HG02981 (cell line): ENCODE data around the gene PTPRM.

ENCODE experiments used
- ATAC-seq: cut with Tn5 transposase; IDR thresholded peaks from one replicate; pipeline ENCODE4 v1.9.1; 2021; ENCODE audit warnings: mild to moderate bottlenecking, moderate library complexity; ENCODE audit not compliant: unreplicated experiment

PTPRM gene

GRCh38 chr18:8197499-8197898, 630.4 kb downstream of the PTPRM start:
- no peak for ATAC-seq

- no peak for ATAC-seq
Measured at GRCh38 chr18:8207996-8208395, 640.9 kb downstream of the PTPRM start.

- ATAC-seq = no peak
Measured at GRCh38 chr18:8208716-8209115, 641.6 kb downstream of the PTPRM start.

DNA sequence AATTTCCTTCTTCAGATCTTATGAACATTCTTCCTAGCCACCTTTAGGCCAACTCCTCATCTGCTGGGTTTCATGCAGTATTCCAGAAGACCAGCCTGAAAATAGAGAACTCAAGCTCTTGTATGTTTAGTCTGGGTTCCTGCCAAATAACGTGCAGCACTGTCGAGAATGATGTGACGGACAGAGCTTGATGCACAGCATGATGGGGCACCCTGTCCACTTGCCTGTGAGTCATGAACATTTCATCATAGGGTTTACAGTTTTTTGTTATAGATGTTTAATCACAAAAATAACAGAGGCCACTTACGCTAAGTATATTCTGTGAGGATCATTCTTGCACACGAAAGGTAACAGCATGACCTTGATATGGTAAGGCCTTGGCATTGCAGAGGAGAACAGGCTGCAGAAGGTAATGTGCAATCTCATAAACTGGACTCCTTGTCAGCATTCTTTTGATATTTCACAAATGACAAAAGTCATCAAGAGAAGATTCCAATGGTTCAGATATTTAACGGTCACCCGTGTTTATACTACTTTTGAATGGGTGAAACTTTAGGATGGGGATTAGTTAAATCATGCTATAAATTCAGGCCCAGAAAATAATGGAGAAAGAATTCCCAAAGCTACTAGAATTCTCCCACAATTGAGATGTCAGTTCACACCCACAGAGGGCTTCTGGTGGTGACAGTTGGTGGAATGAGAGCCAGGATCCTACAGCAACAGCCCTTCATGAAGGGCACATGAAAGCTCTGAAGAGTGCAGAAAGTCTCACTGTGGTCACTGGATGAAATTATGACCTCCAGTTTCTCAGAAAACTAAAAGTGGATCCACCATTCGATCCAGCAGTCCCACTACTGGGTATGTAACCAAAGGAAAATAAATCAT, 646.0 kb downstream of the PTPRM start:
- ATAC-seq = no peak

DNA sequence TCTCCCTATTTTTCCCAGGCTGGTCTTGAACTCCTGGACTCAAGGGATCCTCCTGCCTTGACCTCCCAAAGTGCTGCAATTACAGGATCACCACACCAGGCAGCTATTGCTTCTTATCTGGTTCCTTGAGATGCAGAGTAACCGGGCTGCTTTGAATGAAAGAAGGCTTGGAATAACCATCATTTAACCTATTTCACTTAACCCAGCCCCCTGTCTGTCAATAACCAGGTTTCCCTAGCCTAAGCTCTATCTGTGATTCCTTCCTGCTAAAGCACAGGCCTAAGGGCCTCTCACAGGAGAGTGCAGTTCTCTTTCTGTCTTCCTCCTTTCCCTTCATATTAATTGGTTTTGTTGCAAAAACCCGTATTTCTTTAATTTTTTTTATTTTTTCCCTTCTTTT, 648.6 kb downstream of the PTPRM start:
- no peak for ATAC-seq

GRCh38 chr18:8217051-8217564, 650.0 kb downstream of the PTPRM start:
- no peak for ATAC-seq

DNA sequence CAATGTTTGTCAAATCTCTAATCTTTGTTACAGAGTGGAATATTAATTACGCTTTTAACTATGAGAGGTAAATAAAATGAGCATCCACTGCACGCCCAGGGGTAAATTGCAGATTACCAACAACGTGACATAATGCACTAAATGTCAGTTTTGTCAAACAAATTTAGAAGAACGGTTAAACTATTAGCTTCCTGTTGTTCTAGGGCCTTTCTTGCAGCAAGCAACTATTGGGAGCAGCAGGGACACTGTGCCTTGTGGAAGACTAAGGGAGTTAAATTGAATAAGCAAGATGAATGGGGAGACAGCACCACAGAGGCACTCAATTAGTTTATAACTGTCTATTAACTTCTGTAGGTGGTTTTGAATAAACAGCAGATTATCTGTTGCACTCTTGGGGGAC, 651.1 kb downstream of the PTPRM start:
- ATAC-seq = no peak

DNA sequence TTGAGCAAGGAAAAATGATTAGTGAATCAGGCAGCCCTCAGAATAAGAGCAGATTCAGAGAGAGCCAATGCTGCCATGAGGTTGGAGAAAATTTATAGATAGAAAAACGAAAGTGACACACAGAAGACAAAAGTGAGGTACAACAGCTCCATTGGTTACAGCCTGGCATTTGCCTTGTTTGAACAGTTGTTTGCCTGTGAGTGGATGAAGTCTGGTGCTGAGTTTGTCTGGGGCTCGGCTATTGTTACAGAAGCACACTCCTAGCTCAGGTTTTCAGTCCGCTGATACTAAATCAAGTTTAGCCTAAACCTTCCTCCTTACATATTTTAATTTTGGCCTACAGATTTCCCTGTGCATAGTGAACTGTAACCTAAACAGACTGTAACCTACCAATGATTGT, 654.3 kb downstream of the PTPRM start:
- ATAC-seq = no peak

DNA sequence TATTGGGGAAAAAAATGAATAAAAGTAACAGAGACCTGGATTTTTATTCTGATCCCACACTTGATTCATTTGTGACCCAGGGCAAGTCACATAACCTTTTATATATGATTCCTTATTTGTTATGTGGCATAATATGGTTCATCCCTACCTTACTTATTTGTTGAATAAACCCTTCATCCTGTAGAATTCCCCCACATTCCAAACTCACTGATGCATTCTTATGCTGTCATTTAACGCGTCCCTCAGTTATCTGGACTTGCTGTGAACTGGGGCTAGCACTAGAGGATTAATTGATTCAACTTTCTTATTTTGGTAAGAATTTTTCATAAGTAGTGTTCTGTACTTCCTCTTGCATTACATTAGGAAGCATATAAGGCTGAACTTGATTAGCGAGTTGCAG, 657.5 kb downstream of the PTPRM start:
- no peak for ATAC-seq

- ATAC-seq = no peak
Measured at GRCh38 chr18:8229040-8229439, 661.9 kb downstream of the PTPRM start.

GRCh38 chr18:8229787-8230186, 662.7 kb downstream of the PTPRM start:
- ATAC-seq = no peak

DNA sequence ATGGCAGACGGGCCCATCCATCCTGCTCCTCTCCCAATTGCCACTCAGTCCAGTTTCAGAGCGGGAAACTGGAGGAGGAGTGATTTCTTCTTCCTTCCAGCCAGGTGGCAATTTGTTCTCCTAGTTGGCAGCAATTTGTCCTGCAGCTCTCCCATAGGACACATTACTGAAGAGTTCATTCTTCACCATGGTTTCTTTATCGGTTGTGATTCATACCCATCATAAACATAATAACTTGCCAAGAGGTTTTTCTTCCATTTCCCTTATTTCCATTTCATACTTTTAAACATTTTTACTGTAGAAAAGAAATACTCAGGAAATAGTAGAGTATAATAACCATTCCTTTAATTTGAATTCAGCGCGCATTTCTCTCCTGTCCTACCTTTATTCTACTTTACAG, 664.2 kb downstream of the PTPRM start:
- ATAC-seq = no peak

DNA sequence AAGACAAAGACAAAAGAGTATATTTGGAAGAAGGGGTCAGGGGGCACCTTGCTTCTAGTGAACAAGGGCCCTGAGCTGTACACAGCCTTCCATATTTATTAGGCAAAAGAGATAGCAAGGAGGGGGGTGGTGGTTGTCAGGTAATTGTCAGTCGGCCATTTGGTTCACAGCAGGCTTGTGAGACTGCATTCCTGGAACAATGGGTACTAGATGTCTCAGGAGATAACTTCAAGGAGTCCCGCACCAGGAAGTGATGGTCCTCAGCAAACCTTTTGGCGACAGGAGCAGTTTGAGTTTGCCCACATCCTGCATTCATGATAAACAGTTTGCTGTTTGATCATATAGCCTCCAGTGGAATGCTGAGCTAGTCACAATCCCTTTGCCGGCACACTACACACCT, 665.7 kb downstream of the PTPRM start:
- no peak for ATAC-seq

DNA sequence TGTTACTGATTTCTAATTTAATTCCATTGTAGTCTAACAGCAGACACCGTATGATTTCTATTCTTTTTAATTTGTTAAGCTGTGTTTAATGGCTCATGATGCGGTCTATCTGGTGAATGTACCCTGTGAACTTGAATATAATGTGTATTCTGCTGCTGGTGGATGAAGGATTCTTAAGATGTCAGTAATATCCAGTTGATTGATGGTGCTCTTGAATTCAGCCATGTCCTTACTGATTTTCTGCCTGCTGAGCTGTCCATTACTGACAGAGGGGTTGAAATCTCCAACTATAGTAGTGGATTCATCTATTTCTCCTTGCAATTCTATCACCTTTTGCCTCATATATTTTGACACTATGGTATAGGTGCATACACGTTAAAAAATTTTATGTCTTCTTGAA, 668.8 kb downstream of the PTPRM start:
- ATAC-seq = no peak

GRCh38 chr18:8238507-8238906, 671.4 kb downstream of the PTPRM start:
- ATAC-seq = no peak

DNA sequence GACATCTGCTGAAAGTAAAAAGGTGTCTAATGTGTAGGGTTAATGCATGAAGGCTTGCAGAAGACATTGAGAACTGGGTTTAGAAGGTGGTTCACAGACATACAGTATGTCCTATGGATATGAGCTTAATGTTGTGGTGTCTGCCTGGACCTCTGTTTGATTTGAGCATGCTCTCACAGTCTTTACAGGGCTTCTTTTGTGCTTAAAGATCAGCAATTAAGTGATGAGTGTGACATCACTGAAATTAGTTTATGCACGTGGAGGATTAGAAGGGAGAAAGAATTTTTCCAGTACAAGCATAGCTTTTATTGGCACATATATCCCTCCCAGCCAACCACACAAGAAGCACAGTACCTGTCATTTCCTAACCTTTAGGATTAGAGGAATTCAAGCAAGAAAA, 674.6 kb downstream of the PTPRM start:
- ATAC-seq = no peak

DNA sequence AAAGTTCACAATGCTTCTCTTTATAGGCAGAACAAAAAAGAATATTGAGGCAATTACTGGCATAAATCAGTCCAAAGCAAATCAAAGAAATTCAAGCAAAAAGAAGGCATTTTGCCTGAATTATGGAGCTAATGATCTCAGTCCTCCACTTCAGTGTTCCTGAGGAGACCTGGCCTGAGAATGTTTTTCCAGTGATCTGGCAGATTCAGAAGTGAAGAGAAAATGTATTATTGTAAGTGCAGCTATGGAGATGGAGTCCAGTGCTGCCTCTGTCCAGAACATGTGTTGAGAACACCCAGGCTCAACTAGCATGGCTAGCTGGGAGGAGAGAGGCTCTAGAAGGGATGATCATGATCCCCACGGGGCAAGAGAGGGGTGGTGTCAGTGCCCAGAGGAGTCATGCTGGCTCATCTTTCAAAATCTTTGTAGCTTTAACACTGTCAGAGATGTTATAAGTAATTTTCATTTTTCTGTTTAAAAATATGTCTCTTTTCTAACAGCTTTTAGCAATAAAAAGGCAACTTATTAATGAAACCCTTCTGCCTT, 675.1 kb downstream of the PTPRM start:
- no peak for ATAC-seq

- ATAC-seq = no peak
Measured at GRCh38 chr18:8247700-8248099, 680.6 kb downstream of the PTPRM start.

- no peak for ATAC-seq
Measured at GRCh38 chr18:8248576-8248975, 681.5 kb downstream of the PTPRM start.

DNA sequence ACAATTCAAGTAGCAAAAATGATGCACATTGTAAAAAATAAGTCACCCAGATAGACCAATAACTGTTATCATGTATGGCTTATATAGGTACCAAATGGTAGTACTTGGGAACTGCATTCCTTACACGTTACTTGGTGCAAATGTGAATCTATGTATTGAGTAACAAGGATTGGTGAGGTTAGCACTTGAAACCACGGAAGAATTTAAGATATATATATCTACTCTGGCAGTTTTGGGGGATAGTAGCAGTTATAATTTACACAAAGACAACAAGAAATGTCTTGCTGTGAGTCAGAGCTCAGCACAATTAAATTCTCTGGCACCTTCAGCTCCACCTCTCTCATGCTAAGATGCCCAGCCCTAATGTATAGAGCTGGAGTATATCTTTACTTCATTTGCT, 682.7 kb downstream of the PTPRM start:
- no peak for ATAC-seq

DNA sequence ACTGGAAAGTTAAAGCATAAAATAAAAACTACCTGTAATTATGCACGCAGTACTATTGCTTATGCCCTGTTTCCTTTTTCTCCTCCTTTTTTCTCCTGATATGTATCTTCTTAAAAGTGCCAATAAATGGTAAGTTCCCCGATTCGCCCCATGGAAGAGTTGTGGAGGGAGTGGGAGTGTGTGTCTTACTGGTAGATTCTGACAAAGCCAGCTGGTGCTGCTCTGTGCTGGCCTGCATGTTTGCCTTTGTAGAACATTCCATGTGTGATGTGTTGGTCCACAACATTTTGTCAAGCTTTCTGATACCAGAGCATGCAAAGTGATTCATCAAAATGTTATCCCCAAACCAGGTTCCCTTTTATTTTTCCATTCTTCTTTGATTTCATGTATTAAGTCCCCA, 685.3 kb downstream of the PTPRM start:
- ATAC-seq = no peak

DNA sequence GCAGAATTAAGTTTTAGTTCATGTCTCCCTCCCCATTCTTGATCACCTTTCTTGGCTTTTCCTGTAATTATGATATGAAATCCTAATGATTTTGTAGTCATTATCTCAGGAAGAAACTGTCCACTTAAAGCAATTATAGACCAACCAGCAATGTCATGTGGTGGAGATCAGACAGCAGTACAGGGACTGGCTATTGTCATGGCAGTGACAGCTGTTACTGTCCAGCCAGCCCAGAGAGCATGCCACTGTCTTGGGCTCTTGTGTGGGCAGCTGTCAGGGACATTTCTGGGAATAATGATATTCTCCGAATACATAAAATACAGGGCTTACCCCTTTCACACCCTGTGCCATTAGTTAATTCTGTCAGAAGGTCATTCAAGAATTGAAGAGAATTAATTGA, 686.8 kb downstream of the PTPRM start:
- ATAC-seq = no peak

DNA sequence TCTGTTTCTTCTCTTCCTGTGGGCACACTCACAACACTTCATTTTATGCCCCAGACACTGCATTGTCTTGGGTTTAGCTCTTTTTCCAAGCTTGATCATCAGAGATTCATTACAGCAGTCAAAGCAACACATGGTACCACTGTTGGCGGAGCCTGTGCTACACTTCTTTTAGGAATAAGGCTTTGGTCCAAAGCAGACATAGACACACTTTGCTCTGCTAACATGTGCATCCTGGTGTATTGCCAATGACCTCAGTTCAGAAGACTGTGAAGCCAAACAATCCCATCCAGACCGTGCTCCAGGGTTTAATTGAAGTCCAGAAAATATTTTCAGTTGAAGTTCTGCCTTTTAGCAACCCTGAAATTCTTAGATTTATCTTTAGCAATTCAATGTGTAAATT, 687.5 kb downstream of the PTPRM start:
- no peak for ATAC-seq
